ENCODE measurements around the gene SERPINB10.

- TF ChIP-seq YY1 (IDR thresholded peaks at IDR 0.05; ENCODE audit: insufficient read depth, insufficient read length) (no peak), ZNF274 (IDR thresholded peaks at IDR 0.05; ENCODE audit: low read depth, low read length) (no peak), SUZ12 (IDR thresholded peaks at IDR 0.05; ENCODE audit: extremely low read depth, insufficient read depth, insufficient read length) (no peak)
These were observed 41.4 kb downstream of the SERPINB10 start, which contains the start of gene HMSD for GRCh38 chr18:63949068-63949737.
